GM12878 (cell line): ENCODE data around the gene CREBBP. TPM values are rescaled to one million over a fixed set of nuclear protein-coding genes. Genes with fewer than 3 reads are reported as not detected.

ENCODE experiments used
- ATAC-seq: fragments of 200-7000 bp; cut with Tn5 transposase; 3 replicates; pipeline ENCODE4 v1.9.1; 2020; ENCODE audit warnings: mild to moderate bottlenecking, moderate library complexity
- BruUV-seq: library from RNA; stranded (reverse); fragments of 400-500 nt; replicated peaks from 2 replicates; lab custom pipeline; 2021; lab: Mats Ljungman, UMichigan
- CTCF ChIA-PET: fragments of 300-600 bp; sonication (Branson Sonifier 250); formaldehyde crosslinking; extraction: SDS; loops from one replicate; lab custom pipeline; 2021; ENCODE audit warnings: inconsistent platforms; lab: Yijun Ruan, JAX
- POLR2A ChIA-PET: fragments of 350-600 bp; formaldehyde crosslinking; extraction: SDS; loops from one replicate; lab custom pipeline; 2021; ENCODE audit warnings: inconsistent platforms; lab: Charles Lee
- RAD21 ChIA-PET: fragments of 300-600 bp; sonication (Branson Sonifier 250); formaldehyde crosslinking; loops from one replicate; lab custom pipeline; 2023; ENCODE audit warnings: antibody characterized with exemption; ENCODE audit not compliant: unreplicated experiment; lab: Charles Lee
- SMC1A ChIA-PET: fragments of 300-600 bp; sonication (Branson Sonifier 250); formaldehyde crosslinking; loops from one replicate; lab custom pipeline; 2023; ENCODE audit not compliant: unreplicated experiment, uncharacterized antibody; lab: Charles Lee
- DNase-seq: peaks from one replicate; pipeline ENCODE4 v3.0.0-alpha.2; 2011; ENCODE audit warnings: low read depth, low spot score
- FAIRE-seq: peaks from 3 replicates; lab custom pipeline; 2011; peaks lifted over from hg19 to GRCh38; lab: Jason Lieb, UNC
- H2AFZ ChIP-seq: 2 replicates; pipeline ENCODE4 v1.6.0; 2011; ENCODE audit warnings: low read depth, low read length, control low read depth; ENCODE audit not compliant: control insufficient read depth
- H3K27ac ChIP-seq: 2 replicates; pipeline ENCODE4 v1.5.1; 2011; ENCODE audit warnings: control low read depth; ENCODE audit not compliant: control insufficient read depth, insufficient read depth
- H3K27me3 ChIP-seq, 2 experiments: replicated peaks in 1 of 2; 2 replicates each; pipeline versions ENCODE4 v1.6.0 to v1.6.1; 2011; ENCODE audit warnings: low read length in 1 of 2; ENCODE audit not compliant: control insufficient read depth in 2 of 2, insufficient read depth in 2 of 2
- H3K36me3 ChIP-seq, 2 experiments: 2 replicates each; pipeline ENCODE4 v1.5.1; 2011; ENCODE audit warnings: low read length in 1 of 2; ENCODE audit not compliant: control insufficient read depth in 2 of 2, insufficient read depth in 2 of 2
- H3K4me1 ChIP-seq: 2 replicates; pipeline ENCODE4 v1.6.1; 2011; ENCODE audit warnings: mild to moderate bottlenecking, low read length, moderate library complexity, mixed read lengths; ENCODE audit not compliant: control insufficient read depth, insufficient read depth
- H3K4me2 ChIP-seq: 2 replicates; pipeline ENCODE4 v1.6.0; 2011; ENCODE audit warnings: control low read depth; ENCODE audit not compliant: control insufficient read depth, insufficient read depth
- H3K4me3 ChIP-seq: fragments of 200-600 bp; sonication (generic); 2 replicates; pipeline ENCODE4 v1.5.1; 2016
- H3K79me2 ChIP-seq: 2 replicates; pipeline ENCODE4 v1.6.0; 2011; ENCODE audit warnings: low read length; ENCODE audit not compliant: control insufficient read depth, insufficient read depth
- H3K9ac ChIP-seq: 2 replicates; pipeline ENCODE4 v1.8.0; 2011; ENCODE audit warnings: low read length, control low read depth, mixed read lengths; ENCODE audit not compliant: control insufficient read depth, insufficient read depth
- H3K9me3 ChIP-seq: replicated peaks from 3 replicates; pipeline ENCODE4 v1.5.1; 2011; ENCODE audit warnings: mild to moderate bottlenecking, low read length; ENCODE audit not compliant: control insufficient read depth, insufficient read depth
- H4K20me1 ChIP-seq: 2 replicates; pipeline ENCODE4 v1.6.0; 2011; ENCODE audit not compliant: control insufficient read depth, insufficient read depth
- CHD4 ChIP-seq: fragments of 200-600 bp; sonication (generic); IDR thresholded peaks from 2 replicates; pipeline ENCODE4 v1.6.1; 2016; ENCODE audit warnings: mild to moderate bottlenecking
- EP300 ChIP-seq, 2 experiments: fragments of 150-350 bp in 1 of 2; IDR thresholded peaks; 2 replicates each; pipeline ENCODE4 v1.6.1; 2011 to 2012; ENCODE audit warnings: low read depth in 2 of 2, low read length in 2 of 2, borderline replicate concordance in 1 of 2, improper control_type of control experiment in 1 of 2, inconsistent platforms in 1 of 2; ENCODE audit not compliant: control insufficient read depth in 1 of 2
- ESRRA ChIP-seq: IDR thresholded peaks from 2 replicates; pipeline ENCODE4 v1.6.1; 2012; ENCODE audit warnings: mild to moderate bottlenecking, low read length, improper control_type of control experiment
- EZH2 ChIP-seq: IDR thresholded peaks from 2 replicates; pipeline ENCODE4 v1.6.1; 2012; ENCODE audit warnings: low read depth, mild to moderate bottlenecking, control low read depth, inconsistent platforms, low read length, borderline replicate concordance; ENCODE audit not compliant: control insufficient read depth
- FOXM1 ChIP-seq: IDR thresholded peaks from 2 replicates; pipeline ENCODE4 v1.6.1; 2012; ENCODE audit warnings: low read depth, mild to moderate bottlenecking, inconsistent platforms, low read length, moderate library complexity
- IRF3 ChIP-seq: fragments of 450-650 bp; IDR thresholded peaks from 2 replicates; pipeline ENCODE4 v1.6.1; 2014; ENCODE audit warnings: mild to moderate bottlenecking
- KAT2A ChIP-seq: conservative IDR thresholded peaks from 2 replicates; pipeline ENCODE4 v1.6.1; 2011; ENCODE audit warnings: low read depth, low read length; ENCODE audit not compliant: control insufficient read depth
- MXI1 ChIP-seq: fragments of 150-350 bp; IDR thresholded peaks from 2 replicates; pipeline ENCODE4 v1.6.1; 2011; ENCODE audit warnings: low read depth, mild to moderate bottlenecking, inconsistent platforms, low read length, improper control_type of control experiment
- RCOR1 ChIP-seq: conservative IDR thresholded peaks from 2 replicates; pipeline ENCODE4 v1.6.1; 2012; ENCODE audit warnings: low read depth, low read length, improper control_type of control experiment
- SIX5 ChIP-seq: IDR thresholded peaks from 2 replicates; pipeline ENCODE4 v1.6.1; 2011; ENCODE audit warnings: mild to moderate bottlenecking, low read depth, low read length, moderate library complexity; ENCODE audit not compliant: severe bottlenecking
- SKIL ChIP-seq: fragments of 450-650 bp; IDR thresholded peaks from 2 replicates; pipeline ENCODE4 v1.6.1; 2017; ENCODE audit warnings: mild to moderate bottlenecking, low read depth, inconsistent platforms; ENCODE audit not compliant: poor library complexity, severe bottlenecking
- SMAD5 ChIP-seq: IDR thresholded peaks from 2 replicates; pipeline ENCODE4 v1.6.1; 2016; ENCODE audit warnings: antibody characterized with exemption, low read depth
- SPI1 ChIP-seq: IDR thresholded peaks from 2 replicates; pipeline ENCODE4 v1.6.1; 2011; ENCODE audit warnings: low read depth, mild to moderate bottlenecking, low read length, moderate library complexity, borderline replicate concordance; ENCODE audit not compliant: insufficient read depth
- STAT1 ChIP-seq: fragments of 450-650 bp; conservative IDR thresholded peaks from 2 replicates; pipeline ENCODE4 v1.6.1; 2014; ENCODE audit warnings: antibody characterized with exemption, mild to moderate bottlenecking
- STAT3 ChIP-seq: IDR thresholded peaks from 2 replicates; pipeline ENCODE4 v1.6.1; 2011; ENCODE audit warnings: low read depth, low read length, improper control_type of control experiment
- SUPT20H ChIP-seq: IDR thresholded peaks from 2 replicates; pipeline ENCODE4 v1.6.1; 2011; ENCODE audit warnings: low read depth, mild to moderate bottlenecking, low read length, moderate library complexity, borderline replicate concordance; ENCODE audit not compliant: control insufficient read depth
- TCF12 ChIP-seq: IDR thresholded peaks from 2 replicates; pipeline ENCODE4 v1.6.1; 2011; ENCODE audit warnings: low read depth, mild to moderate bottlenecking, low read length
- TCF7 ChIP-seq: IDR thresholded peaks from 2 replicates; pipeline ENCODE4 v1.6.1; 2014; ENCODE audit warnings: antibody characterized with exemption, borderline replicate concordance
- WGBS: methylation state at CpG from one replicate; pipeline ENCODE4 v1.1.6; 2016; ENCODE audit warnings: low lambda C conversion rate; ENCODE audit not compliant: insufficient replicate concordance, insufficient coverage; ENCODE audit errors: missing lambda C conversion rate; 5-methylcytosine and 5-hydroxymethylcytosine counted together
- in situ Hi-C: fragments of 300-500 bp; cut with MboI; formaldehyde crosslinking; loops from 9 replicates; pipeline ENCODE4 v1.14.3; 2018; ENCODE audit warnings: mixed read lengths
- intact Hi-C: fragments of 100-400 bp; cut with micrococcal nuclease; formaldehyde crosslinking; loops from one replicate; pipeline ENCODE4 v1.14.2; 2022; ENCODE audit not compliant: unreplicated experiment
- polyA plus RNA-seq, 11 experiments: library from polyadenylated mRNA; depleted of rRNA in 4 of 11; unstranded in 6 of 11; stranded (reverse) in 5 of 11; fragments of >200 nt; fragmentation: Nextera tagmentation in 4 of 11; fragmentation: Illumina TruSeq in 1 of 11; extraction: Ambion mirVana in 4 of 11; extraction: Trizol in 1 of 11; gene quantifications; 1 replicate in 1 of 11; 2 replicates in 10 of 11; pipeline versions ENCODE4 v1.2.1 to v1.2.3, GENCODE V29; 2011 to 2016; ENCODE audit warnings: inconsistent platforms in 2 of 11, missing spikeins in 2 of 11, low read depth in 1 of 11
- total RNA-seq, 4 experiments: library from RNA; depleted of rRNA in 3 of 4; stranded (reverse); fragments of >200 nt in 3 of 4; fragmentation: Illumina TruSeq in 1 of 4; extraction: Trizol in 1 of 4; gene quantifications; 2 replicates each; pipeline versions ENCODE4 v1.2.1 to v1.2.3, GENCODE V29; 2013 to 2021
- TF ChIP-seq, protein P1 (sequence below): IDR thresholded peaks from 2 replicates; pipeline ENCODE4 v1.6.1; 2011; ENCODE audit warnings: borderline replicate concordance, low read depth, mild to moderate bottlenecking, moderate library complexity, low read length; ENCODE audit not compliant: insufficient read depth, poor library complexity, severe bottlenecking

CREBBP gene
- total and polyA plus RNA-seq, 10 of the 15 experiments (the other 5 are each of a cell fraction or from before 2014, with no cell fraction given): 3.4 to 32.7 (median 7.9) TPM

DNA sequence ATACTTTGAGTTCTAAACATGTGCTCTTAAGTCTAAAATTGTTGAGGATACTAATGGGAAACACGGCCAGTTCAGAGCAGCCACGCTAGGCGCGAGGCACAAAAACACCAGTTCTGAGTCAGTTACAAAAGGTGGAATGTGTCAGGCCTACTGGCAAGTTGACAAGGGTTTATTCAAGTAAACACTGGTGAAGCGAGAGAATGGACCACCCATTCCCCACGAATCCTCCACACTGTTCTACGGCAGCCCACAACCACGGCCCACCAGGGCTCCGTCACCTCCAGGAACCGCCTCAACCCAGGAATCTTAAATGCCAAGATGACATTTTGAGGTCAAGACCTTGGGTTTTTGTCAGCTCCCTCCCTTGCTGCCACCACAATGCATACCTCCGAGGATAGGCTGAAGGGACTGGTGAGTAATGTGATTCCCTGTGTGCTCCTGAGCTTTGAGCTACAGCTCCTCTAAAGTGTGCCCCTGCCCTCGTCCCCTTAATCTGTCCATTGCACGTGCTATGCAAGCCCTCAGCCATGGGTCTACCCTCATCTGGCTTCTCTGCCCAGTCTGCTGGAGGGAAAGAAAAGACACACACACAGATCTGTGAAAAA lies 134.7 kb downstream of the CREBBP start:
- no peaks in the 10 kb centered on the region for H3K79me2 ChIP-seq
- WGBS: 96% methylated on average over 13 of the region's 13 CpGs
- SMC1A ChIA-PET: no interaction called here
- no peak overlapping the region for H3K9ac ChIP-seq
- H3K4me3 ChIP-seq: no peak overlapping the region
- no TSS peak for BruUV-seq
- H3K27me3 ChIP-seq: no peaks in the 10 kb centered on the region
- CTCF ChIA-PET: no interaction called here
- TF ChIP-seq MXI1 (no peak), RCOR1 (no peak), FOXM1 (no peak), KAT2A (no peak), ESRRA (no peak), EP300 (IDR thresholded peaks at IDR 0.05; ENCODE audit: borderline replicate concordance in 1 of 2, control insufficient read depth in 1 of 2, low read depth in 2 of 2, low read length in 2 of 2) (no peak), TCF12 (no peak), CHD4 (no peak), SUPT20H (no peak), SKIL (no peak), STAT1 (no peak), SMAD5 (no peak), STAT3 (no peak), TCF7 (no peak), SPI1 (no peak), IRF3 (no peak), EZH2 (no peak), SIX5 (no peak)
- TF ChIP-seq, protein P1, sequence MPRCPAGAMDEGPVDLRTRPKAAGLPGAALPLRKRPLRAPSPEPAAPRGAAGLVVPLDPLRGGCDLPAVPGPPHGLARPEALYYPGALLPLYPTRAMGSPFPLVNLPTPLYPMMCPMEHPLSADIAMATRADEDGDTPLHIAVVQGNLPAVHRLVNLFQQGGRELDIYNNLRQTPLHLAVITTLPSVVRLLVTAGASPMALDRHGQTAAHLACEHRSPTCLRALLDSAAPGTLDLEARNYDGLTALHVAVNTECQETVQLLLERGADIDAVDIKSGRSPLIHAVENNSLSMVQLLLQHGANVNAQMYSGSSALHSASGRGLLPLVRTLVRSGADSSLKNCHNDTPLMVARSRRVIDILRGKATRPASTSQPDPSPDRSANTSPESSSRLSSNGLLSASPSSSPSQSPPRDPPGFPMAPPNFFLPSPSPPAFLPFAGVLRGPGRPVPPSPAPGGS: no peak
- no peaks in the 10 kb centered on the region for H3K9me3 ChIP-seq
- RAD21 ChIA-PET: no interaction called here
- in situ Hi-C loops (no loop called here), intact Hi-C loops (no loop called here)
- no peak overlapping the region for H3K27ac ChIP-seq
- no peak overlapping the region for H2AFZ ChIP-seq
- POLR2A ChIA-PET: interaction anchor here (0.6 kb wide), 1 partner anchor 526 kb away, joined by 3 read pairs; no protein-coding TSS in a partner anchor
- ATAC-seq (no peak), DNase-seq (no peak), FAIRE-seq (no peak)
- peaks cover 17 to 40% of the 10 kb centered on the region in 2 experiments for H3K36me3 ChIP-seq
- H3K4me2 ChIP-seq: no peak overlapping the region
- H3K4me1 ChIP-seq: no peaks in the 10 kb centered on the region
- H4K20me1 ChIP-seq: no peaks in the 10 kb centered on the region; the same call in 1 of the 2 replicates
